ENCODE results near the gene CCDC51. TPM values are rescaled to one million over a fixed set of nuclear protein-coding genes. Genes with fewer than 3 reads are reported as not detected.
A peak's percentile ranks its signal among the peaks of the same experiment; 100 is the strongest.

The CCDC51 gene
- polyA plus RNA-seq, 1 donor from 2014 or later = 27.2 TPM

DNA sequence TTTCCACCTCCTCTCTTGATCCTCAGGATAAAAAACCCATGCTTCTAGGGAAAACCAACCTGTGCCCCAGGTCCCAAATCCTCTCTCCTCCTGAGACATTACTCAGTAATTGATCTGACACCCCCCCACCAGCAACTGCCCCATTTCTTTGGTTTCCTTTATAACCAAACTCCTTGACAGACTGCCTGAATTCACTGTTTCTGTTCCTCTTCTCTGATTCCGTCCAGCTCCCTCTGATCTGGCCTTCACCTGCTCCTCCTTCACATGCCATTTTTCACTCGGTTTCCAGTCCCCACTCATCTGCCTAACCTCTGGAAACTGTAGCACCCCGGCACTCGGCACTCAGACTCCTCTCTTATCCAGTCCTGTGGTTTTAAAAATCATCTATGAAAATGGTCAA lies 2.1 kb downstream of the CCDC51 start:
- Histone ChIP-seq H3K4me3 (ENCODE audit: low read length) (no peak overlapping the region), H3K79me2 (replicated peaks; ENCODE audit: insufficient read depth, low read length) (peaks cover 22% of the 10 kb centered on the region), H3F3A (ENCODE audit: insufficient read depth, low read length, poor library complexity, severe bottlenecking) (no peaks in the 10 kb centered on the region), H4K20me1 (ENCODE audit: insufficient read depth) (no peaks in the 10 kb centered on the region), H3K4me2 (ENCODE audit: low read length) (no peak overlapping the region), H3K36me3 (ENCODE audit: insufficient read depth, low read length) (no peaks in the 10 kb centered on the region), H3K9me3 (ENCODE audit: low read length) (no peaks in the 10 kb centered on the region), H3K27me3 (ENCODE audit: insufficient read depth, low read depth, low read length) (no peaks in the 10 kb centered on the region), H3K27ac (ENCODE audit: low read length) (no peak overlapping the region), H3K9ac (ENCODE audit: low read length) (no peak overlapping the region), H3K9me2 (ENCODE audit: insufficient read depth, low read length) (no peaks in the 10 kb centered on the region), H2AFZ (ENCODE audit: low read depth, low read length) (no peak overlapping the region)
- TF ChIP-seq MXI1 (conservative IDR thresholded peaks at IDR 0.05; ENCODE audit: poor library complexity, severe bottlenecking) = no peak
- TF ChIP-seq POLR2AphosphoS5 (IDR thresholded peaks at IDR 0.05) = no peak
- no peak for TF ChIP-seq RAD21 (conservative IDR thresholded peaks at IDR 0.05)
- TF ChIP-seq, protein P1, sequence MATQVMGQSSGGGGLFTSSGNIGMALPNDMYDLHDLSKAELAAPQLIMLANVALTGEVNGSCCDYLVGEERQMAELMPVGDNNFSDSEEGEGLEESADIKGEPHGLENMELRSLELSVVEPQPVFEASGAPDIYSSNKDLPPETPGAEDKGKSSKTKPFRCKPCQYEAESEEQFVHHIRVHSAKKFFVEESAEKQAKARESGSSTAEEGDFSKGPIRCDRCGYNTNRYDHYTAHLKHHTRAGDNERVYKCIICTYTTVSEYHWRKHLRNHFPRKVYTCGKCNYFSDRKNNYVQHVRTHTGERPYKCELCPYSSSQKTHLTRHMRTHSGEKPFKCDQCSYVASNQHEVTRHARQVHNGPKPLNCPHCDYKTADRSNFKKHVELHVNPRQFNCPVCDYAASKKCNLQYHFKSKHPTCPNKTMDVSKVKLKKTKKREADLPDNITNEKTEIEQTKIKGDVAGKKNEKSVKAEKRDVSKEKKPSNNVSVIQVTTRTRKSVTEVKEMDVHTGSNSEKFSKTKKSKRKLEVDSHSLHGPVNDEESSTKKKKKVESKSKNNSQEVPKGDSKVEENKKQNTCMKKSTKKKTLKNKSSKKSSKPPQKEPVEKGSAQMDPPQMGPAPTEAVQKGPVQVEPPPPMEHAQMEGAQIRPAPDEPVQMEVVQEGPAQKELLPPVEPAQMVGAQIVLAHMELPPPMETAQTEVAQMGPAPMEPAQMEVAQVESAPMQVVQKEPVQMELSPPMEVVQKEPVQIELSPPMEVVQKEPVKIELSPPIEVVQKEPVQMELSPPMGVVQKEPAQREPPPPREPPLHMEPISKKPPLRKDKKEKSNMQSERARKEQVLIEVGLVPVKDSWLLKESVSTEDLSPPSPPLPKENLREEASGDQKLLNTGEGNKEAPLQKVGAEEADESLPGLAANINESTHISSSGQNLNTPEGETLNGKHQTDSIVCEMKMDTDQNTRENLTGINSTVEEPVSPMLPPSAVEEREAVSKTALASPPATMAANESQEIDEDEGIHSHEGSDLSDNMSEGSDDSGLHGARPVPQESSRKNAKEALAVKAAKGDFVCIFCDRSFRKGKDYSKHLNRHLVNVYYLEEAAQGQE (IDR thresholded peaks at IDR 0.05; ENCODE audit: borderline replicate concordance) = no peak
- TF ChIP-seq EP300 (conservative IDR thresholded peaks at IDR 0.05; ENCODE audit: poor library complexity, severe bottlenecking) = no peak
- TF ChIP-seq TAF1 (IDR thresholded peaks at IDR 0.05; ENCODE audit: low read depth) = no peak
- TF ChIP-seq, protein P2, sequence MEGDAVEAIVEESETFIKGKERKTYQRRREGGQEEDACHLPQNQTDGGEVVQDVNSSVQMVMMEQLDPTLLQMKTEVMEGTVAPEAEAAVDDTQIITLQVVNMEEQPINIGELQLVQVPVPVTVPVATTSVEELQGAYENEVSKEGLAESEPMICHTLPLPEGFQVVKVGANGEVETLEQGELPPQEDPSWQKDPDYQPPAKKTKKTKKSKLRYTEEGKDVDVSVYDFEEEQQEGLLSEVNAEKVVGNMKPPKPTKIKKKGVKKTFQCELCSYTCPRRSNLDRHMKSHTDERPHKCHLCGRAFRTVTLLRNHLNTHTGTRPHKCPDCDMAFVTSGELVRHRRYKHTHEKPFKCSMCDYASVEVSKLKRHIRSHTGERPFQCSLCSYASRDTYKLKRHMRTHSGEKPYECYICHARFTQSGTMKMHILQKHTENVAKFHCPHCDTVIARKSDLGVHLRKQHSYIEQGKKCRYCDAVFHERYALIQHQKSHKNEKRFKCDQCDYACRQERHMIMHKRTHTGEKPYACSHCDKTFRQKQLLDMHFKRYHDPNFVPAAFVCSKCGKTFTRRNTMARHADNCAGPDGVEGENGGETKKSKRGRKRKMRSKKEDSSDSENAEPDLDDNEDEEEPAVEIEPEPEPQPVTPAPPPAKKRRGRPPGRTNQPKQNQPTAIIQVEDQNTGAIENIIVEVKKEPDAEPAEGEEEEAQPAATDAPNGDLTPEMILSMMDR (IDR thresholded peaks at IDR 0.05; ENCODE audit: poor library complexity, severe bottlenecking) = no peak
- TF ChIP-seq EZH2 (IDR thresholded peaks at IDR 0.05; ENCODE audit: borderline replicate concordance, insufficient read depth, low read length, poor library complexity, severe bottlenecking) = no peak
- TF ChIP-seq SMC3 (conservative IDR thresholded peaks at IDR 0.05; ENCODE audit: poor library complexity) = no peak

DNA sequence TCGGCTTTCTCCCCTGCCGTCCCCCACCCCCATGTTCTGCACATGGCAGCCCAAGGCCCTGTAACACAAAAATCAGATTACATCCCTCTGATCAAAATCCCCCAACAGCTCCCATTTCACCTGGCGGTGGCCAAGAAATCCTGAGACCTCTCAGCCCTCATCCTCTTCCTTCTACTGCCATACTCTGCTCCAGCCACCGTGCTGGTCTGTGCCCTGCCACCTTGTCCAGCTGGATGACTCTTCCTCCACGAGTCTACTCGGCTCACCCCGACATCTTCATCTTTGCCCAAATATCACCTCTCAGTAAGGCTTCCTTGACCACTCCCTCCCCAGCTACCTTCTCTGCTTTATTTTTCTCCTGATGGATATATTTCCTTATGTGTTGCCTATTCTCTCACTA lies 3.1 kb downstream of the CCDC51 start:
- Histone ChIP-seq H4K20me1 (ENCODE audit: insufficient read depth) (no peaks in the 10 kb centered on the region), H3K27ac (ENCODE audit: low read length) (no peak overlapping the region), H3K27me3 (ENCODE audit: insufficient read depth, low read depth, low read length) (no peaks in the 10 kb centered on the region), H3K79me2 (replicated peaks; ENCODE audit: insufficient read depth, low read length) (peaks cover 19% of the 10 kb centered on the region), H3K9ac (ENCODE audit: low read length) (peak overlapping the region; percentile 27), H2AFZ (ENCODE audit: low read depth, low read length) (no peak overlapping the region), H3K4me3 (ENCODE audit: low read length) (no peak overlapping the region), H3K4me2 (ENCODE audit: low read length) (no peak overlapping the region), H3K9me3 (ENCODE audit: low read length) (no peaks in the 10 kb centered on the region), H3K9me2 (ENCODE audit: insufficient read depth, low read length) (no peaks in the 10 kb centered on the region), H3K36me3 (ENCODE audit: insufficient read depth, low read length) (no peaks in the 10 kb centered on the region), H3F3A (ENCODE audit: insufficient read depth, low read length, poor library complexity, severe bottlenecking) (no peaks in the 10 kb centered on the region)
- TF ChIP-seq EZH2 (IDR thresholded peaks at IDR 0.05; ENCODE audit: borderline replicate concordance, insufficient read depth, low read length, poor library complexity, severe bottlenecking) = no peak
- TF ChIP-seq MXI1 (conservative IDR thresholded peaks at IDR 0.05; ENCODE audit: poor library complexity, severe bottlenecking) = no peak
- TF ChIP-seq EP300 (conservative IDR thresholded peaks at IDR 0.05; ENCODE audit: poor library complexity, severe bottlenecking) = no peak
- TF ChIP-seq, protein P1 (IDR thresholded peaks at IDR 0.05; ENCODE audit: borderline replicate concordance) = no peak
- TF ChIP-seq TAF1 (IDR thresholded peaks at IDR 0.05; ENCODE audit: low read depth) = no peak
- TF ChIP-seq, protein P2 (IDR thresholded peaks at IDR 0.05; ENCODE audit: poor library complexity, severe bottlenecking) = no peak
- TF ChIP-seq POLR2AphosphoS5 (IDR thresholded peaks at IDR 0.05) = no peak
- no peak for TF ChIP-seq SMC3 (conservative IDR thresholded peaks at IDR 0.05; ENCODE audit: poor library complexity)
- no peak for TF ChIP-seq RAD21 (conservative IDR thresholded peaks at IDR 0.05)
